ENCODE data around the gene PEMT.

- TF ChIP-seq CTCF (IDR thresholded peaks at IDR 0.05 in 8 of 11, conservative IDR thresholded peaks at IDR 0.05 in 3 of 11) (no peak), POLR2AphosphoS5 (IDR thresholded peaks at IDR 0.05) (no peak)
These were observed 45.5 kb downstream of the PEMT start for GRCh38 chr17:17545984-17546383.
